ENCODE results near the gene RAF1. TPM values are rescaled to one million over a fixed set of nuclear protein-coding genes. Genes with fewer than 3 reads are reported as not detected.
"Not testable (repeated sequence)": the region's sequence is repeated elsewhere in the genome, so short reads cannot be mapped to it uniquely, and the experiment has no call there.

RAF1 gene
- total RNA-seq, 2 donors from 2014 or later = 140 to 178 TPM

GRCh38 chr3:12653747-12654146 lies 10.2 kb downstream of the RAF1 start:
- Histone ChIP-seq H3K27ac (peak overlapping the region in 1 of 2 donors; percentile 7), H3K36me3 (no peaks in the 10 kb centered on the region), H3K4me3 (no peak overlapping the region), H3K9me3 (no peaks in the 10 kb centered on the region), H3K27me3 (no peaks in the 10 kb centered on the region), H3K4me1 (peaks cover 0 to 61% of the 10 kb centered on the region in 2 donors)
- DNase-seq (ENCODE audit: low spot score) = peak; percentile 28
- TF ChIP-seq CTCF (IDR thresholded peaks at IDR 0.05) = no peak

- Histone ChIP-seq H3K27me3 (no peaks in the 10 kb centered on the region), H3K4me1 (peaks cover 0 to 56% of the 10 kb centered on the region in 2 donors), H3K4me3 (no peak overlapping the region), H3K36me3 (no peaks in the 10 kb centered on the region), H3K27ac (peak overlapping the region in 1 of 2 donors; percentile 14), H3K9me3 (no peaks in the 10 kb centered on the region)
- no peak for TF ChIP-seq CTCF (IDR thresholded peaks at IDR 0.05)
- no peak for DNase-seq (ENCODE audit: low spot score)
Observed at GRCh38 chr3:12648384-12648959, 15.4 kb downstream of the RAF1 start.

- H3K36me3 ChIP-seq = no peaks in the 10 kb centered on the region
- H3K27me3 ChIP-seq = no peaks in the 10 kb centered on the region
- H3K4me1 ChIP-seq = peaks cover 0 to 60% of the 10 kb centered on the region in 2 donors
- H3K27ac ChIP-seq = peak overlapping the region; percentile 19 to 77
- no peak for TF ChIP-seq CTCF (IDR thresholded peaks at IDR 0.05)
- no peak overlapping the region for H3K4me3 ChIP-seq
- no peaks in the 10 kb centered on the region for H3K9me3 ChIP-seq
- no peak for DNase-seq (ENCODE audit: low spot score)
Observed at GRCh38 chr3:12644331-12644937, 19.5 kb downstream of the RAF1 start.

GRCh38 chr3:12643724-12644123 lies 20.2 kb downstream of the RAF1 start:
- peaks cover 0 to 58% of the 10 kb centered on the region in 2 donors for H3K4me1 ChIP-seq
- peak overlapping the region in 1 of 2 donors; percentile 77 for H3K27ac ChIP-seq
- no peaks in the 10 kb centered on the region for H3K9me3 ChIP-seq
- no peaks in the 10 kb centered on the region for H3K27me3 ChIP-seq
- no peak for TF ChIP-seq CTCF (IDR thresholded peaks at IDR 0.05)
- no peaks in the 10 kb centered on the region for H3K36me3 ChIP-seq
- no peak overlapping the region for H3K4me3 ChIP-seq
- DNase-seq (ENCODE audit: low spot score) = no peak

GRCh38 chr3:12643010-12643380 lies 20.9 kb downstream of the RAF1 start:
- no peak for DNase-seq (ENCODE audit: low spot score)
- no peak overlapping the region for H3K4me3 ChIP-seq
- H3K4me1 ChIP-seq = peaks cover 0 to 58% of the 10 kb centered on the region in 2 donors
- H3K27ac ChIP-seq = peak overlapping the region in 1 of 2 donors; percentile 77
- no peak for TF ChIP-seq CTCF (IDR thresholded peaks at IDR 0.05)
- no peaks in the 10 kb centered on the region for H3K27me3 ChIP-seq
- no peaks in the 10 kb centered on the region for H3K36me3 ChIP-seq
- H3K9me3 ChIP-seq = no peaks in the 10 kb centered on the region

- not testable (repeated sequence) for H3K9me3 ChIP-seq; H3K4me3 ChIP-seq; H3K36me3 ChIP-seq; H3K27me3 ChIP-seq; H3K27ac ChIP-seq; DNase-seq (ENCODE audit: low spot score)
- peaks cover 0 to 51% of the 10 kb centered on the region in 2 donors for H3K4me1 ChIP-seq
Observed at GRCh38 chr3:12640853-12641252, 23.1 kb downstream of the RAF1 start.

Data from right atrium auricular region (tissue), 2 donors.